Measurements from ENCODE around the gene CMIP.

CMIP gene

GRCh38 chr16:81709016-81709900, 264.6 kb downstream of the CMIP start:
- DNase-seq, result no peak

- no peak for DNase-seq
Measured at GRCh38 chr16:81710044-81710443, 265.4 kb downstream of the CMIP start.

- DNase-seq, result no peak
Measured at GRCh38 chr16:81710596-81710995, 266.0 kb downstream of the CMIP start.

GRCh38 chr16:81711657-81712319, 267.2 kb downstream of the CMIP start:
- DNase-seq, result no peak

- DNase-seq, result no peak
Measured at GRCh38 chr16:81712681-81713080, 268.1 kb downstream of the CMIP start.

DNA sequence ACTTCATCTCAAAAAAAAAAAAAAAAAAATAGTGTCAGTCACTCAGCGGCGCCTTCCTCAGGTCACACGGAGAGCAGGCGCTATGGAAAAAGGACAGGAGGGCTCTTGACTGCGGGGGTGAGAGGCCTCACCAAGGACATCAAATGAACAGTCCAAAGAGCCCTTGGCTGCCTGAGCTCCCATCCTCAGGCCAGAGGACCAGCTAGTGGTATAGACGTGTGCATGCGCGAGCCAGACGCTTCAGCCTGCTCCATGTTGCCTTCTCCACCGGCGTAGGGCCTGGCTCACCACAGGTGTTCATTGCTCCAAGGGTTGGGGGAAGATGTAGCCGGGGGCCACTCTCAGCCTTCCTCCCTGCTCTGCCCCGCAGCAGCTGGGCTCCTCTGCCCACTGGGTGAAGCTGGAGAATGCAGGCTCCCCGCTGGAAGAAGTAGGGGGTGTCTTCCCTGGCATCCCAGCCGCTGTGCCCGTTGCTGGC, 268.7 kb downstream of the CMIP start:
- DNase-seq, result no peak

- no peak for DNase-seq
Measured at GRCh38 chr16:81713796-81714195, 269.2 kb downstream of the CMIP start.

DNA sequence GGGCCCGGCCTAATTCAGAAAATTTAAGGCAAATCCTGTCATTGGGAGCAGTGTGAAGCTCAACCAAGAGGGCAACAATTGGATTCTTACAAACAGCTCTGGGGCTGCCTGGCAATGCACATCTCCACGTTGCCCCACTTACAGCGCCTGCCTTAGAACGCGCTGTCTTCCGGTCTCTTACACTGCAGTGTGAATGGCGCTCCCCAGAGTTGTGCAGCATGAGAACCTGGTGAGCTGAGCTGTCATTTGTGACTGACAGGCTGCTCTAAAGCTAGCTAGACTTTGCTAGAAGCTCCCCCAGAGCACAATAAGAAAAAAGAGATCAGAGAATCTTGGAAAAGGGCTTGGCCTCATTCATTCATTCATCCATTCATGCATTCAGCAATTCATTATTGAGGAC, 270.0 kb downstream of the CMIP start:
- no peak for DNase-seq

GRCh38 chr16:81715358-81716196, 271.0 kb downstream of the CMIP start:
- peak; percentile 80 for DNase-seq

GRCh38 chr16:81716478-81717225, 272.0 kb downstream of the CMIP start:
- peak; percentile 34 for DNase-seq

DNA sequence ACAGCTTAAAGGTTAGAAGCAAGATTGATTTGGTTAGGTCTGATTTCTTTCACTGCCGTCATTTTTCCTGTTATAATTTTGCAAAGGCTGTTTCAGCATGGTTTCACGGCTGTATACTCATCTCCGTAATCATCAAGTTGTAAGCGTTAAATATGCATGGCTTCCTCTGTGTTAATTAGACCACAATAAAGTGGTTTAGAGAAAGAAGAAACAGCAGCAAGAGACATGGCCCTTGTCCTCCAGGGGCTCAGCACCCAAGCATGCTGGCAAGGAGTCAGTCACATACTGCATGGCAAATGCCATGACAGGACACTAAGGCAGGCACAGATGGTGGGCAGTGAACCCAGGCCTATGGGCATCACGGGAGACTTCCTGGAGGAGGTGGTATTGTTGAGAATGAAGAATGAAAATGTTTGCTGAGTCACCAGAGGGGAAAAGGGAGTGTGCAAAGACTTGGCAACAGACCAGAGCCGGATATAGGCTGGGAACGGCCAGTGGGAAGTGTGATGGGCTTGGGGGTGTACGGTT, 273.1 kb downstream of the CMIP start:
- DNase-seq, result no peak

- DNase-seq, result no peak
Measured at GRCh38 chr16:81718637-81719036, 274.0 kb downstream of the CMIP start.

- DNase-seq, result no peak
Measured at GRCh38 chr16:81719993-81720392, 275.4 kb downstream of the CMIP start.

DNA sequence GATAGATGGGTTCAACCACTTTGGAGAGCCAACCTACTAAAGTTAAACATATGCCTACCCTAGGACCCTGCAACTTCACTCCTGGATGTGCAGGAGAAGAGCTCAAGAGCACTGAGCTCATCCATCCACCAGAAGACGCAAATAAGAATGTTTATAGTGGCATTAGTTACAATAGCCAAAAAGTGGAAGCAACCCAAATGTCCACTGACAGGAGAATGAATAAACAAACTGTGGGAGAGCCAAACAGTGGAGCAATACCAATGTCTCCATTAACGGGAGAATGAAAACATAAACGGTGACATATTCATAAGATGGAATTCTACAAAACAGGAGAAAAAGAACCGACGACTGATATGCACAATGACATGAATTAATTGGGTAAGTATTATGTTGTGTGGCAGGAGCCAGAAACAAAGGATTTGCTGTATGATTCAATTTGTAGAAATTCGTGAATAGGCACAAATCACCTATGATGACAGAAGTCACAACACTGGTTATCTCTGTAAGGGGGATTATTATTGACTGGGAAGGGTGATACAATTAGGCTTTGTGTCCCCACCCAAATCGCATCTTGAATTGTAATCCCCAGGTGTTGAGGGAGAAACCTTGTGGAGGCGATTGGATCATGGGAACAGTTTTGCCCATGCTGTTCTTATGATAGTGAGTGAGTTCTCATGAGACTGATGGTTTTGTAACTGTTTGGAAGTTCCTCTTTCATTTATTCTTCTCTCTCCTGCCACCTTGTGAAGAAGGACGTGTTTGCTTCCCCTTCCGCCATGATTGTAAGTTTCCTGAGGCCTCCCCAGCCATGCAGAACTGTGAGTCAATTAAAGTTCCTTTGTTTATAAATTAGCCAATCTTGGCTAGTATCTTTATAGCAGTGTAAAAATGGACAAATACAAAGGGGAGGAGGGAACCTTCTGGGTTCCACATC, 276.6 kb downstream of the CMIP start:
- DNase-seq, result no peak

DNA sequence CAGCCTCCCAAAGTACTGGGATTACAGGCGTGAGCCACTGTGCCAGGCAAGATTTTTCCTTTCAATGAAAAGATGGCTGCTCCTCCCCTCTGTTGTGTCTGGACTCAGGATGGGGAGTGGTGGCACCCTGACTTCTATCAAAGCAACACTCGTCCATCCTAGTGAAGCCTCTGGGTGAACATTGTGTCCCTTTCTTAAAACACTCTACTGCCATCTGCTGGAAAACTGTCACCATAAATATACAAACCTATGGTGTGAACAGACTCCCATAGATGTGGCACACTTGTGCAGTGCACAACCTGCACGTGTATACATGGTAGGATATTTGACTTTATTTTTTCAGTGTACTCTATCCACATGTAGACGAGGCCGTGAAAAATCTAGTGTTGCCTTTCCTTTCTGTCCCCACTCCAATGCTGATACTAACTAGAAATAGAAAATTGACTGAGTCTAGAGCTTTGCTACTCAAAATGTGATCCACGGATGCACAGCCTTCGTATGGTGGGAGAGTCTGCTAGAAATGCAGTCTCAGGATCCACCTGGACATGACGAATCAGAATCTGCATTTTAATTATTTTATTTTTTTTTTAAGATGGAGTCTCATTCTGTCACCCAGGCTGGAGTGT, 278.6 kb downstream of the CMIP start:
- peak; percentile 67 for DNase-seq

DNA sequence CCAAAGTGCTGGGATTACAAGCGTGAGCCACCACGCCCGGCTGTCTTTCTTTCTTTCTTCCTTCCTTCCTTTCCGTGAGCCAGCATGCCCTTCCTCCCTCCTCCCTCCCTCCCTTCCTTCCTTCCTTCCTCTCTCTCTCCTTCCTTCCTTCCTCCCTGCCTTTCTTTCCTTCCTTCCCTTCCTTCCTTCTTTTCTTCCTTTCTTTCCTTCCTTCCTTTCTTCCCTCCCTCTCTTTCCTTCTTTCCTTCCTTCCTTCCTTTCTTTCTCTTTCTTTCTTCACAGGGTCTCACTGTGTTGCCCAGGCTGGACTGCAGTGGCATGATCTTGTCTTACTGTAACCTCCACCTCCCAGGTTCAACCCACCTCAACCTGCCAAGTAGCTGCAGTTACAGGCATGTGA, 283.8 kb downstream of the CMIP start:
- DNase-seq, result no peak

- DNase-seq, result no peak
Measured at GRCh38 chr16:81729451-81729850, 284.8 kb downstream of the CMIP start.

GRCh38 chr16:81730090-81731051, 285.8 kb downstream of the CMIP start:
- DNase-seq, result peak; percentile 46

DNA sequence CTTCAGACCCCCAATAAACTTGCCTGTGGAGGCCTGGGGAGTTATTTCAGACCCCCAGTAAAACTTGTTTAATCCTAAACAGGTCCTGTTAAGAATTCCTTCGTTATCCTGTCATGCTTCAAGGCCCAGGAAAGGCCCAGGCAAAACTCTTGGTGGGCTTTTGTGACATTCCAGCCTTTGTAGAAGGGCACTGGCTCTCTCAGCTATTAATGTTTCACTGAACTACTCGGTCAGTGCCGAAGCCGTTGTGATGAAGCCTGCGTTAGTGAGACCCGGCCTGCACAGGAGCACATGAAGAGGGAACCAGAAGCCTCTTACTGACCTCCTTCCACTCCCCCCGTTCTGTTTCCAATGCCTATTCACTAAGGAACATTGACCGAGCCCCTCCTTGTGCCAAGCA, 287.0 kb downstream of the CMIP start:
- DNase-seq, result no peak

Data from central memory CD4-positive, alpha-beta T cell (primary cell).